Keratinocyte (primary cell): ENCODE measurements around the gene SYT2. TPM values are rescaled to one million over a fixed set of nuclear protein-coding genes. Genes with fewer than 3 reads are reported as not detected.

Experiments used
- DNase-seq: peaks from one replicate; pipeline ENCODE4 v3.0.0-alpha.2; 2011; ENCODE audit warnings: low read depth, missing footprints, low spot score
- FAIRE-seq: peaks from 2 replicates; lab custom pipeline; 2011; peaks lifted over from hg19 to GRCh38; lab: Jason Lieb, UNC
- H2AFZ ChIP-seq: 2 replicates; pipeline ENCODE4 v1.6.0; 2012; ENCODE audit warnings: low read length, control low read depth, inconsistent platforms; ENCODE audit not compliant: control insufficient read depth
- H3K27ac ChIP-seq: 2 replicates; pipeline ENCODE4 v1.5.1; 2011; ENCODE audit warnings: low read length; ENCODE audit not compliant: control insufficient read depth, insufficient read depth
- H3K27me3 ChIP-seq: 3 replicates; pipeline ENCODE4 v1.6.0; 2011; ENCODE audit warnings: low read length; ENCODE audit not compliant: control insufficient read depth, insufficient read depth; ENCODE audit errors: extremely low read depth
- H3K36me3 ChIP-seq, 2 experiments: 2 replicates in 1 of 2; 3 replicates in 1 of 2; pipeline ENCODE4 v1.5.1; 2011; ENCODE audit warnings: low read length in 2 of 2, mild to moderate bottlenecking in 1 of 2; ENCODE audit not compliant: control insufficient read depth in 2 of 2, insufficient read depth in 2 of 2; ENCODE audit errors: extremely low read depth in 1 of 2
- H3K4me1 ChIP-seq: 3 replicates; pipeline ENCODE4 v1.5.1; 2011; ENCODE audit warnings: low read length; ENCODE audit not compliant: control insufficient read depth, insufficient read depth; ENCODE audit errors: extremely low read depth
- H3K4me2 ChIP-seq: 3 replicates; pipeline ENCODE4 v1.6.0; 2011; ENCODE audit warnings: low read depth, low read length; ENCODE audit not compliant: control insufficient read depth, insufficient read depth; ENCODE audit errors: extremely low read depth
- H3K4me3 ChIP-seq, 3 experiments: fragments of 200-600 bp in 1 of 3; sonication (generic) in 1 of 3; 2 replicates in 2 of 3; 3 replicates in 1 of 3; pipeline ENCODE4 v1.5.1; 2011 to 2016; ENCODE audit warnings: low read length in 3 of 3, mild to moderate bottlenecking in 3 of 3, control low read depth in 2 of 3, inconsistent platforms in 1 of 3, low read depth in 1 of 3, mixed read lengths in 1 of 3, mixed run types in 1 of 3, moderate library complexity in 1 of 3; ENCODE audit not compliant: control insufficient read depth in 2 of 3, insufficient read depth in 2 of 3; ENCODE audit errors: extremely low read depth in 1 of 3
- H3K79me2 ChIP-seq: 2 replicates; pipeline ENCODE4 v1.6.0; 2012; ENCODE audit warnings: low read length; ENCODE audit not compliant: control insufficient read depth, insufficient read depth
- H3K9ac ChIP-seq: 3 replicates; pipeline ENCODE4 v1.6.0; 2011; ENCODE audit warnings: low read length; ENCODE audit not compliant: control insufficient read depth, insufficient read depth; ENCODE audit errors: extremely low read depth
- H3K9me1 ChIP-seq: 3 replicates; pipeline ENCODE4 v1.6.0; 2011; ENCODE audit warnings: low read length; ENCODE audit not compliant: control insufficient read depth, insufficient read depth; ENCODE audit errors: extremely low read depth
- H3K9me3 ChIP-seq: 2 replicates; pipeline ENCODE4 v1.5.1; 2012; ENCODE audit warnings: low read depth, low read length; ENCODE audit not compliant: control insufficient read depth
- H4K20me1 ChIP-seq: 3 replicates; pipeline ENCODE4 v1.6.0; 2011; ENCODE audit warnings: low read length; ENCODE audit not compliant: control insufficient read depth, insufficient read depth; ENCODE audit errors: extremely low read depth
- EZH2 ChIP-seq: IDR thresholded peaks from one replicate; pipeline ENCODE4 v1.6.1; 2012; ENCODE audit warnings: inconsistent platforms, mild to moderate bottlenecking, low read length, moderate library complexity
- dilution Hi-C: fragments of 300-500 bp; cut with MboI; formaldehyde crosslinking; loops from one replicate; pipeline ENCODE4 v1.7.0; 2020; ENCODE audit warnings: low sequenced_read_pairs; ENCODE audit not compliant: extremely low pct_ligation_motif_present
- polyA plus RNA-seq, 5 experiments: library from polyadenylated mRNA; depleted of rRNA in 3 of 5; stranded (reverse) in 3 of 5; stranded (forward) in 1 of 5; unstranded in 1 of 5; fragments of >200 nt; gene quantifications; 1 replicate in 1 of 5; 2 replicates in 3 of 5; 3 replicates in 1 of 5; pipeline versions ENCODE4 v1.2.1 to v1.2.3, GENCODE V29; 2011 to 2012; ENCODE audit warnings: missing spikeins in 2 of 5, low read depth in 1 of 5, low replicate concordance in 1 of 5
- TF ChIP-seq, protein P1 (sequence below), 3 experiments: IDR thresholded peaks in 1 of 3; conservative IDR thresholded peaks in 1 of 3; optimal IDR thresholded peaks in 1 of 3; 2 replicates in 2 of 3; 3 replicates in 1 of 3; pipeline versions ENCODE3 to v1.5.1; 2011; ENCODE audit warnings: low read length in 3 of 3, mild to moderate bottlenecking in 3 of 3, moderate library complexity in 2 of 3, control low read depth in 1 of 3, inconsistent platforms in 1 of 3; ENCODE audit not compliant: insufficient read depth in 2 of 3; ENCODE audit errors: extremely low read depth in 1 of 3

The SYT2 gene
- polyA plus RNA-seq, 1 donor (not counting 4 experiments of a cell fraction or from before 2014, with no cell fraction given), result not detected

DNA sequence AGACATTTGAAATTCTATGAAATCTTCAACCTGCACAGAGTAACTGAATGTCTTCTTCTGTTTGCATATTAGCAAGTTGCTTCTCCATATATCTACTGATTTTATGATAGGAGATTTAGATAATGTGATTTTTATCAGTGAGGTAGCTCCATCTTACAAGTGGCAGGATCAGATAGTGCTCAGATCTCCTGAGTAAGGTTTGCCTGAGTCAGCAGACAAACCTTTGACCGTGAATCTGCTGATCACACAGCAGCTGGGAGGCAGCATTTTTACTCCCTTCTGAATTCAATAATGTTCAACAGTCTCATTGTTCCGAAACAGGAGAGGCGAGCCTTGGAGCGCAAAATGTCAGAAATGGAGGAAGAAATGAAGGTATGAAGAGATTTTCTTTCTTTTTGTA lies 141.4 kb downstream of the SYT2 start:
- no peak overlapping the region for H2AFZ ChIP-seq
- H3K27ac ChIP-seq, result no peak overlapping the region
- H3K9me3 ChIP-seq, result no peaks in the 10 kb centered on the region
- DNase-seq, result no peak
- peaks cover 29% of the 10 kb centered on the region for H3K4me1 ChIP-seq
- no peaks in the 10 kb centered on the region for H3K79me2 ChIP-seq
- H4K20me1 ChIP-seq, result no peaks in the 10 kb centered on the region
- H3K36me3 ChIP-seq, result peaks cover 2 to 3% of the 10 kb centered on the region in 2 experiments
- FAIRE-seq, result no peak
- no peaks in the 10 kb centered on the region for H3K9me1 ChIP-seq
- dilution Hi-C loops, result no loop called here
- no peak overlapping the region for H3K4me3 ChIP-seq
- H3K4me2 ChIP-seq, result peak overlapping the region; percentile 46
- no peak for TF ChIP-seq EZH2
- TF ChIP-seq, protein P1, sequence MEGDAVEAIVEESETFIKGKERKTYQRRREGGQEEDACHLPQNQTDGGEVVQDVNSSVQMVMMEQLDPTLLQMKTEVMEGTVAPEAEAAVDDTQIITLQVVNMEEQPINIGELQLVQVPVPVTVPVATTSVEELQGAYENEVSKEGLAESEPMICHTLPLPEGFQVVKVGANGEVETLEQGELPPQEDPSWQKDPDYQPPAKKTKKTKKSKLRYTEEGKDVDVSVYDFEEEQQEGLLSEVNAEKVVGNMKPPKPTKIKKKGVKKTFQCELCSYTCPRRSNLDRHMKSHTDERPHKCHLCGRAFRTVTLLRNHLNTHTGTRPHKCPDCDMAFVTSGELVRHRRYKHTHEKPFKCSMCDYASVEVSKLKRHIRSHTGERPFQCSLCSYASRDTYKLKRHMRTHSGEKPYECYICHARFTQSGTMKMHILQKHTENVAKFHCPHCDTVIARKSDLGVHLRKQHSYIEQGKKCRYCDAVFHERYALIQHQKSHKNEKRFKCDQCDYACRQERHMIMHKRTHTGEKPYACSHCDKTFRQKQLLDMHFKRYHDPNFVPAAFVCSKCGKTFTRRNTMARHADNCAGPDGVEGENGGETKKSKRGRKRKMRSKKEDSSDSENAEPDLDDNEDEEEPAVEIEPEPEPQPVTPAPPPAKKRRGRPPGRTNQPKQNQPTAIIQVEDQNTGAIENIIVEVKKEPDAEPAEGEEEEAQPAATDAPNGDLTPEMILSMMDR (optimal IDR thresholded peaks at IDR 0.05 in 1 of 3, IDR thresholded peaks at IDR 0.05 in 1 of 3, conservative IDR thresholded peaks at IDR 0.05 in 1 of 3; ENCODE audit: extremely low read depth in 1 of 3, insufficient read depth in 2 of 3, low read length in 3 of 3), result no peak
- H3K9ac ChIP-seq, result no peak overlapping the region
- no peaks in the 10 kb centered on the region for H3K27me3 ChIP-seq

DNA sequence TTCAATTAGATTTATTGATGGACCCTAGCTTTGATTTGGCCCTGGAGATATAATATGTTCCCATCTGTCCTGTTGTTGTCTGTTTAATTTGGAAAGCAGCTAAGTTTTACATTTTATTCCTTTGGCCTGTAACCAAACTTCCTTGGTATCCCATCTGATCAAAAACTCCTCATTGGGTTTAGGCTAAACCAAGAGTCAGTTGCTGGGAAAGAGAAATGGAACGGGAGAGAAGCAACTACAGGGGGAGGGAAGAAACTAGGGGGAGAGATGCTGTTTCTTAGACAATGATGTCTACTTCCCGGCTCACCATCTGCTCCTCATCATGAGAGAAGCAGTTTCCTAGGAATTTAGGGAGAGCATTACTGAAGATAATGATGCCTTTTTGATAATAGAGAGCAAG lies 141.8 kb downstream of the SYT2 start:
- H3K9me1 ChIP-seq, result no peaks in the 10 kb centered on the region
- no peak for TF ChIP-seq EZH2
- TF ChIP-seq, protein P1 (optimal IDR thresholded peaks at IDR 0.05 in 1 of 3, IDR thresholded peaks at IDR 0.05 in 1 of 3, conservative IDR thresholded peaks at IDR 0.05 in 1 of 3; ENCODE audit: extremely low read depth in 1 of 3, insufficient read depth in 2 of 3, low read length in 3 of 3), result no peak
- H3K9me3 ChIP-seq, result no peaks in the 10 kb centered on the region
- dilution Hi-C loops, result no loop called here
- peaks cover 29% of the 10 kb centered on the region for H3K4me1 ChIP-seq
- H3K9ac ChIP-seq, result no peak overlapping the region
- H3K4me2 ChIP-seq, result no peak overlapping the region
- no peak overlapping the region for H3K27ac ChIP-seq
- no peaks in the 10 kb centered on the region for H3K27me3 ChIP-seq
- H3K79me2 ChIP-seq, result no peaks in the 10 kb centered on the region
- H4K20me1 ChIP-seq, result no peaks in the 10 kb centered on the region
- no peak for FAIRE-seq
- no peak overlapping the region for H3K4me3 ChIP-seq
- H3K36me3 ChIP-seq, result peaks cover 2 to 3% of the 10 kb centered on the region in 2 experiments
- DNase-seq, result no peak
- no peak overlapping the region for H2AFZ ChIP-seq
